Keratinocyte (primary cell): Measurements from ENCODE around the gene TRAF1. TPM values are rescaled to one million over a fixed set of nuclear protein-coding genes. Genes with fewer than 3 reads are reported as not detected.

Experiments used
- DNase-seq: peaks from one replicate; pipeline ENCODE4 v3.0.0-alpha.2; 2011; ENCODE audit warnings: low read depth, missing footprints, low spot score
- FAIRE-seq: peaks from 2 replicates; lab custom pipeline; 2011; peaks lifted over from hg19 to GRCh38; lab: Jason Lieb, UNC
- H2AFZ ChIP-seq: 2 replicates; pipeline ENCODE4 v1.6.0; 2012; ENCODE audit warnings: low read length, control low read depth, inconsistent platforms; ENCODE audit not compliant: control insufficient read depth
- H3K27ac ChIP-seq: 2 replicates; pipeline ENCODE4 v1.5.1; 2011; ENCODE audit warnings: low read length; ENCODE audit not compliant: control insufficient read depth, insufficient read depth
- H3K27me3 ChIP-seq: 3 replicates; pipeline ENCODE4 v1.6.0; 2011; ENCODE audit warnings: low read length; ENCODE audit not compliant: control insufficient read depth, insufficient read depth; ENCODE audit errors: extremely low read depth
- H3K36me3 ChIP-seq, 2 experiments: 2 replicates in 1 of 2; 3 replicates in 1 of 2; pipeline ENCODE4 v1.5.1; 2011; ENCODE audit warnings: low read length in 2 of 2, mild to moderate bottlenecking in 1 of 2; ENCODE audit not compliant: control insufficient read depth in 2 of 2, insufficient read depth in 2 of 2; ENCODE audit errors: extremely low read depth in 1 of 2
- H3K4me1 ChIP-seq: 3 replicates; pipeline ENCODE4 v1.5.1; 2011; ENCODE audit warnings: low read length; ENCODE audit not compliant: control insufficient read depth, insufficient read depth; ENCODE audit errors: extremely low read depth
- H3K4me2 ChIP-seq: 3 replicates; pipeline ENCODE4 v1.6.0; 2011; ENCODE audit warnings: low read depth, low read length; ENCODE audit not compliant: control insufficient read depth, insufficient read depth; ENCODE audit errors: extremely low read depth
- H3K4me3 ChIP-seq, 3 experiments: fragments of 200-600 bp in 1 of 3; sonication (generic) in 1 of 3; 2 replicates in 2 of 3; 3 replicates in 1 of 3; pipeline ENCODE4 v1.5.1; 2011 to 2016; ENCODE audit warnings: low read length in 3 of 3, mild to moderate bottlenecking in 3 of 3, control low read depth in 2 of 3, inconsistent platforms in 1 of 3, low read depth in 1 of 3, mixed read lengths in 1 of 3, mixed run types in 1 of 3, moderate library complexity in 1 of 3; ENCODE audit not compliant: control insufficient read depth in 2 of 3, insufficient read depth in 2 of 3; ENCODE audit errors: extremely low read depth in 1 of 3
- H3K79me2 ChIP-seq: 2 replicates; pipeline ENCODE4 v1.6.0; 2012; ENCODE audit warnings: low read length; ENCODE audit not compliant: control insufficient read depth, insufficient read depth
- H3K9ac ChIP-seq: 3 replicates; pipeline ENCODE4 v1.6.0; 2011; ENCODE audit warnings: low read length; ENCODE audit not compliant: control insufficient read depth, insufficient read depth; ENCODE audit errors: extremely low read depth
- H3K9me1 ChIP-seq: 3 replicates; pipeline ENCODE4 v1.6.0; 2011; ENCODE audit warnings: low read length; ENCODE audit not compliant: control insufficient read depth, insufficient read depth; ENCODE audit errors: extremely low read depth
- H3K9me3 ChIP-seq: 2 replicates; pipeline ENCODE4 v1.5.1; 2012; ENCODE audit warnings: low read depth, low read length; ENCODE audit not compliant: control insufficient read depth
- H4K20me1 ChIP-seq: 3 replicates; pipeline ENCODE4 v1.6.0; 2011; ENCODE audit warnings: low read length; ENCODE audit not compliant: control insufficient read depth, insufficient read depth; ENCODE audit errors: extremely low read depth
- CTCF ChIP-seq, 3 experiments: IDR thresholded peaks in 1 of 3; conservative IDR thresholded peaks in 1 of 3; optimal IDR thresholded peaks in 1 of 3; 2 replicates in 2 of 3; 3 replicates in 1 of 3; pipeline versions ENCODE3 to v1.5.1; 2011; ENCODE audit warnings: low read length in 3 of 3, mild to moderate bottlenecking in 3 of 3, moderate library complexity in 2 of 3, control low read depth in 1 of 3, inconsistent platforms in 1 of 3; ENCODE audit not compliant: insufficient read depth in 2 of 3; ENCODE audit errors: extremely low read depth in 1 of 3
- EZH2 ChIP-seq: IDR thresholded peaks from one replicate; pipeline ENCODE4 v1.6.1; 2012; ENCODE audit warnings: inconsistent platforms, mild to moderate bottlenecking, low read length, moderate library complexity
- dilution Hi-C: fragments of 300-500 bp; cut with MboI; formaldehyde crosslinking; loops from one replicate; pipeline ENCODE4 v1.7.0; 2020; ENCODE audit warnings: low sequenced_read_pairs; ENCODE audit not compliant: extremely low pct_ligation_motif_present
- polyA plus RNA-seq, 5 experiments: library from polyadenylated mRNA; depleted of rRNA in 3 of 5; stranded (reverse) in 3 of 5; stranded (forward) in 1 of 5; unstranded in 1 of 5; fragments of >200 nt; gene quantifications; 1 replicate in 1 of 5; 2 replicates in 3 of 5; 3 replicates in 1 of 5; pipeline versions ENCODE4 v1.2.1 to v1.2.3, GENCODE V29; 2011 to 2012; ENCODE audit warnings: missing spikeins in 2 of 5, low read depth in 1 of 5, low replicate concordance in 1 of 5

The TRAF1 gene
- polyA plus RNA-seq, 1 donor (not counting 4 experiments of a cell fraction or from before 2014, with no cell fraction given) = 1.2 TPM

GRCh38 chr9:120910643-120911042, 16.0 kb downstream of the TRAF1 start:
- FAIRE-seq = no peak
- dilution Hi-C loops = no loop called here
- Histone ChIP-seq H3K9ac (no peak overlapping the region), H3K4me2 (no peak overlapping the region), H3K36me3 (no peaks in the 10 kb centered on the region), H3K9me1 (no peaks in the 10 kb centered on the region), H3K27ac (no peak overlapping the region), H3K4me1 (peaks cover 14% of the 10 kb centered on the region), H3K79me2 (no peaks in the 10 kb centered on the region), H3K27me3 (no peaks in the 10 kb centered on the region), H2AFZ (no peak overlapping the region), H3K4me3 (no peak overlapping the region), H3K9me3 (no peaks in the 10 kb centered on the region), H4K20me1 (no peaks in the 10 kb centered on the region)
- no peak for DNase-seq
- TF ChIP-seq EZH2 (no peak), CTCF (optimal IDR thresholded peaks at IDR 0.05 in 1 of 3, IDR thresholded peaks at IDR 0.05 in 1 of 3, conservative IDR thresholded peaks at IDR 0.05 in 1 of 3; ENCODE audit: extremely low read depth in 1 of 3, insufficient read depth in 2 of 3, low read length in 3 of 3) (no peak)

DNA sequence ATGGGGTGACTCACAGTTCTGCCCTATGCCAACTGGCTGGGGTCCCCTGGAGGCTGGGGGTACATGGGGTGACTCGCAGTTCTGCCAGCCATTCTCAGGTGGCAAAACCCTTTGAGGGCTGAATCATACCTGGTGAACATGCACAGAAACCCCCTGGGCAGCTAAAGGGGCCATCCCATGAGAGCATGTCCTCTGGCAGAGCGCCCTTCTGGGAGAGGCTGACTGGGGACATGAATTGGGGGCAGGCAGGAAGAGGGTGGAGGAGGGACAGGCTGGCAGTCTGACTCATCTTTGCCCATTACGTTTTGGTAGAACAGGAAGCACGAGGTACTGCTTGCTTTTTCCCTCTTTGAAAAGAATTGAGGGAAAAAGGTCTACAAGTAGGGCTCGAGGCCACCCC, 16.7 kb downstream of the TRAF1 start:
- H3K9me3 ChIP-seq = no peaks in the 10 kb centered on the region
- no peak overlapping the region for H2AFZ ChIP-seq
- H3K27me3 ChIP-seq = no peaks in the 10 kb centered on the region
- DNase-seq = no peak
- TF ChIP-seq CTCF (optimal IDR thresholded peaks at IDR 0.05 in 1 of 3, IDR thresholded peaks at IDR 0.05 in 1 of 3, conservative IDR thresholded peaks at IDR 0.05 in 1 of 3; ENCODE audit: extremely low read depth in 1 of 3, insufficient read depth in 2 of 3, low read length in 3 of 3) (no peak), EZH2 (no peak)
- dilution Hi-C loops = no loop called here
- H3K9ac ChIP-seq = no peak overlapping the region
- H4K20me1 ChIP-seq = no peaks in the 10 kb centered on the region
- H3K27ac ChIP-seq = no peak overlapping the region
- no peaks in the 10 kb centered on the region for H3K36me3 ChIP-seq
- H3K4me3 ChIP-seq = no peak overlapping the region
- no peak overlapping the region for H3K4me2 ChIP-seq
- peaks cover 14% of the 10 kb centered on the region for H3K4me1 ChIP-seq
- no peaks in the 10 kb centered on the region for H3K9me1 ChIP-seq
- peak; percentile 55 for FAIRE-seq
- no peaks in the 10 kb centered on the region for H3K79me2 ChIP-seq
